SK-N-SH treated with all-trans-retinoic acid at 6 μM for 48 hours (cell line): Measurements from ENCODE around the gene FRMD4A.

ENCODE experiments used
- ATAC-seq: fragments of 200-7000 bp; cut with Tn5 transposase; 3 replicates; pipeline ENCODE4 v1.9.1; 2020; ENCODE audit warnings: mild to moderate bottlenecking, moderate library complexity
- ARNTL ChIP-seq: fragments of 450-650 bp; formaldehyde crosslinking; IDR thresholded peaks from 2 replicates; pipeline ENCODE4 v1.5.0; 2020; ENCODE audit warnings: low read depth, mild to moderate bottlenecking, moderate library complexity, borderline replicate concordance
- BACH2 ChIP-seq: fragments of 250-450 bp; sonication (Bioruptor Pico); IDR thresholded peaks from 2 replicates; pipeline ENCODE4 v1.9.0; 2021; ENCODE audit warnings: mild to moderate bottlenecking, borderline replicate concordance
- CSDC2 ChIP-seq: fragments of 250-450 bp; sonication (Bioruptor Pico); IDR thresholded peaks from 2 replicates; pipeline ENCODE4 v1.5.0; 2020; ENCODE audit warnings: mild to moderate bottlenecking, moderate library complexity
- ESRRG ChIP-seq: fragments of 250-450 bp; sonication (Bioruptor Pico); IDR thresholded peaks from 2 replicates; pipeline ENCODE4 v1.6.1; 2021; ENCODE audit warnings: mild to moderate bottlenecking
- ISL1 ChIP-seq: fragments of 250-450 bp; sonication (Bioruptor Pico); IDR thresholded peaks from 2 replicates; pipeline ENCODE4 v2.1.2; 2022; ENCODE audit warnings: mild to moderate bottlenecking, moderate library complexity
- OSR1 ChIP-seq: fragments of 250-450 bp; sonication (Bioruptor Pico); IDR thresholded peaks from 2 replicates; pipeline ENCODE4 v1.8.0; 2022; ENCODE audit warnings: moderate library complexity, mild to moderate bottlenecking, inconsistent platforms
- PPARA ChIP-seq: fragments of 250-450 bp; sonication (Bioruptor Pico); IDR thresholded peaks from 2 replicates; pipeline ENCODE4 v1.5.0; 2020; ENCODE audit warnings: mild to moderate bottlenecking, borderline replicate concordance
- RARB ChIP-seq: fragments of 250-450 bp; sonication (Bioruptor Pico); IDR thresholded peaks from 2 replicates; pipeline ENCODE4 v1.8.0; 2021; ENCODE audit warnings: mild to moderate bottlenecking, moderate library complexity
- SNAI2 ChIP-seq: fragments of 250-450 bp; sonication (Bioruptor Pico); IDR thresholded peaks from 2 replicates; pipeline ENCODE4 v1.5.0; 2020; ENCODE audit warnings: mild to moderate bottlenecking, moderate library complexity
- TCF4 ChIP-seq: fragments of 250-450 bp; sonication (Bioruptor Pico); IDR thresholded peaks from 2 replicates; pipeline ENCODE4 v1.8.0; 2021; ENCODE audit warnings: mild to moderate bottlenecking, moderate library complexity, borderline replicate concordance
- TOX ChIP-seq: fragments of 250-450 bp; sonication (Bioruptor Pico); IDR thresholded peaks from 2 replicates; pipeline ENCODE4 v1.8.0; 2021; ENCODE audit warnings: mild to moderate bottlenecking, moderate library complexity, borderline replicate concordance
- TSHZ2 ChIP-seq: fragments of 250-450 bp; sonication (Bioruptor Pico); IDR thresholded peaks from 2 replicates; pipeline ENCODE4 v1.5.0; 2020; ENCODE audit warnings: mild to moderate bottlenecking, moderate library complexity
- ZC3H10 ChIP-seq: fragments of 250-450 bp; sonication (Bioruptor Pico); IDR thresholded peaks from 2 replicates; pipeline ENCODE4 v1.5.1; 2021; ENCODE audit warnings: mild to moderate bottlenecking, moderate library complexity
- ZFP3 ChIP-seq: fragments of 250-450 bp; sonication (Bioruptor Pico); IDR thresholded peaks from 2 replicates; pipeline ENCODE4 v1.5.0; 2020; ENCODE audit warnings: mild to moderate bottlenecking, moderate library complexity
- ZFP30 ChIP-seq: fragments of 450-650 bp; formaldehyde crosslinking; IDR thresholded peaks from 2 replicates; pipeline ENCODE4 v1.5.0; 2022; ENCODE audit warnings: mild to moderate bottlenecking, moderate library complexity
- ZNF70 ChIP-seq: fragments of 450-650 bp; formaldehyde crosslinking; IDR thresholded peaks from 2 replicates; pipeline ENCODE4 v1.5.0; 2020; ENCODE audit warnings: mild to moderate bottlenecking, moderate library complexity
- ZNF8 ChIP-seq: fragments of 450-650 bp; formaldehyde crosslinking; IDR thresholded peaks from 2 replicates; pipeline ENCODE4 v1.5.0; 2020; ENCODE audit warnings: mild to moderate bottlenecking, moderate library complexity
- TF ChIP-seq, protein P1 (sequence below): fragments of 250-450 bp; sonication (Bioruptor Pico); IDR thresholded peaks from 2 replicates; pipeline ENCODE4 v1.8.0; 2021; ENCODE audit warnings: low read depth, mild to moderate bottlenecking, moderate library complexity, borderline replicate concordance
- TF ChIP-seq, protein P2 (sequence below): fragments of 250-450 bp; sonication (Bioruptor Pico); IDR thresholded peaks from 2 replicates; pipeline ENCODE4 v1.5.1; 2020; ENCODE audit warnings: low read depth, mild to moderate bottlenecking, moderate library complexity
- TF ChIP-seq, protein P3 (sequence below): fragments of 250-450 bp; sonication (Bioruptor Pico); IDR thresholded peaks from 2 replicates; pipeline ENCODE4 v1.5.1; 2021; ENCODE audit warnings: mild to moderate bottlenecking, moderate library complexity

The FRMD4A gene

DNA sequence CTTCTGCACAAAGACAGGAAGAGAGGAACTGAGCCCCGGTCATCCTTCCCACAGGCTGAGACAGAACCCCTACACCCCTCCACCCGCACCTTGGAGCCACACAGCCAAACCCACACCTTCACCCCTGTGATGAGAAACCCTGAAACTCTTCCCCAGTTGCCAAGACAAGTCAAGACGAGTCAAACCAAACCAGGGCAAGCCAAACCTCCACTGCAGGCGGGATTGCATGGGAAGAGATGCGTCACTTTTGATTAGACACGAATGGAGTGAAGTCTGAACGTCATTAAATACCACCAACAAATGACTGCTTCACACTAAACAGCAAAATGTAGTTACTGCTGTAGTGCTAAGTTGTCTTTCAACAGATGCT lies 670.2 kb downstream of the FRMD4A start:
- TF ChIP-seq RARB (CRISPR knock-in tag) (no peak), ZC3H10 (CRISPR knock-in tag) (no peak), ZNF70 (CRISPR knock-in tag) (no peak), PPARA (CRISPR knock-in tag) (no peak), SNAI2 (CRISPR knock-in tag) (no peak), TOX (CRISPR knock-in tag) (no peak)
- ATAC-seq, result peak; percentile 42

DNA sequence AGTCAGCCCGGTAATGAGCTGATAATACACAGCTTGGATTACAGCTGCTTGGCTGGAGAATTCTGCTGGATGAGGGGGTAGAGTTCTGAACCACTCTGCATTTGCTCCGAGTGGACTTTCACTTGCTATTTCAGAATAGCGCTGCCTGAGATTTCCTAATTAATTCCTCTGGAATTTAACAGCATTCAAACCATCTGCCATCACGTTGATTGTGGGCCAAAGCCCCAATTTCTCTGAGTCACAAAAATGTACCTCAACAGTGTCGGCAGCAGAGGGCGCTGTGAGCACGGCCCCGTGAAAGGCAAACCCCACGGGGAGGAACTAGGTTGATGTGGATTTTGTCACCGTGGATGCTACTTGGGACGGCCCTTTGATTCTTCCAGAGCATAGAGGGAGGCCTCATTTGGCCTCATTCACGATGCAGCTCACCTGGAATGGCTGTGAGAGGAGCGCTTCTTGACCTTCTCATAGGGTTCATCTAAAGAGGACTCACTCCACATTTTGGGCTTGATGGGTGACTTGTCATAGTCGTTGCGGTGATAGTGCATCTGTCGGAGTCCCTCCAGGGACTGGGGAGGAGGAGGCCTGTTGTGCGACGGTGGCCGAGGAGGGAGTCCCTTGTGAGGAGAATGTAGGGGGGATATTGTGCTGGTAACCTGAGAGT lies 670.7 kb downstream of the FRMD4A start:
- ATAC-seq, result peak; percentile 70
- no peak for TF ChIP-seq RARB (CRISPR knock-in tag)
- no peak for TF ChIP-seq OSR1 (CRISPR knock-in tag)
- TF ChIP-seq ZFP30 (CRISPR knock-in tag), result no peak
- TF ChIP-seq, protein P1, sequence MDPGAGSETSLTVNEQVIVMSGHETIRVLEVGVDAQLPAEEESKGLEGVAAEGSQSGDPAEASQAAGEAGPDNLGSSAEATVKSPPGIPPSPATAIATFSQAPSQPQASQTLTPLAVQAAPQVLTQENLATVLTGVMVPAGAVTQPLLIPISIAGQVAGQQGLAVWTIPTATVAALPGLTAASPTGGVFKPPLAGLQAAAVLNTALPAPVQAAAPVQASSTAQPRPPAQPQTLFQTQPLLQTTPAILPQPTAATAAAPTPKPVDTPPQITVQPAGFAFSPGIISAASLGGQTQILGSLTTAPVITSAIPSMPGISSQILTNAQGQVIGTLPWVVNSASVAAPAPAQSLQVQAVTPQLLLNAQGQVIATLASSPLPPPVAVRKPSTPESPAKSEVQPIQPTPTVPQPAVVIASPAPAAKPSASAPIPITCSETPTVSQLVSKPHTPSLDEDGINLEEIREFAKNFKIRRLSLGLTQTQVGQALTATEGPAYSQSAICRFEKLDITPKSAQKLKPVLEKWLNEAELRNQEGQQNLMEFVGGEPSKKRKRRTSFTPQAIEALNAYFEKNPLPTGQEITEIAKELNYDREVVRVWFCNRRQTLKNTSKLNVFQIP (CRISPR knock-in tag), result no peak
- no peak for TF ChIP-seq TCF4 (CRISPR knock-in tag)
- TF ChIP-seq ZFP3 (CRISPR knock-in tag), result no peak

- no peak for TF ChIP-seq ISL1 (CRISPR knock-in tag)
- TF ChIP-seq, protein P2, sequence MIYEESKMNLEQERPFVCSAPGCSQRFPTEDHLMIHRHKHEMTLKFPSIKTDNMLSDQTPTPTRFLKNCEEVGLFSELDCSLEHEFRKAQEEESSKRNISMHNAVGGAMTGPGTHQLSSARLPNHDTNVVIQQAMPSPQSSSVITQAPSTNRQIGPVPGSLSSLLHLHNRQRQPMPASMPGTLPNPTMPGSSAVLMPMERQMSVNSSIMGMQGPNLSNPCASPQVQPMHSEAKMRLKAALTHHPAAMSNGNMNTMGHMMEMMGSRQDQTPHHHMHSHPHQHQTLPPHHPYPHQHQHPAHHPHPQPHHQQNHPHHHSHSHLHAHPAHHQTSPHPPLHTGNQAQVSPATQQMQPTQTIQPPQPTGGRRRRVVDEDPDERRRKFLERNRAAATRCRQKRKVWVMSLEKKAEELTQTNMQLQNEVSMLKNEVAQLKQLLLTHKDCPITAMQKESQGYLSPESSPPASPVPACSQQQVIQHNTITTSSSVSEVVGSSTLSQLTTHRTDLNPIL (CRISPR knock-in tag), result no peak
- no peak for TF ChIP-seq ARNTL (CRISPR knock-in tag)
- no peak for TF ChIP-seq CSDC2 (CRISPR knock-in tag)
- no peak for TF ChIP-seq ZNF70 (CRISPR knock-in tag)
- no peak for TF ChIP-seq PPARA (CRISPR knock-in tag)
- TF ChIP-seq, protein P3, sequence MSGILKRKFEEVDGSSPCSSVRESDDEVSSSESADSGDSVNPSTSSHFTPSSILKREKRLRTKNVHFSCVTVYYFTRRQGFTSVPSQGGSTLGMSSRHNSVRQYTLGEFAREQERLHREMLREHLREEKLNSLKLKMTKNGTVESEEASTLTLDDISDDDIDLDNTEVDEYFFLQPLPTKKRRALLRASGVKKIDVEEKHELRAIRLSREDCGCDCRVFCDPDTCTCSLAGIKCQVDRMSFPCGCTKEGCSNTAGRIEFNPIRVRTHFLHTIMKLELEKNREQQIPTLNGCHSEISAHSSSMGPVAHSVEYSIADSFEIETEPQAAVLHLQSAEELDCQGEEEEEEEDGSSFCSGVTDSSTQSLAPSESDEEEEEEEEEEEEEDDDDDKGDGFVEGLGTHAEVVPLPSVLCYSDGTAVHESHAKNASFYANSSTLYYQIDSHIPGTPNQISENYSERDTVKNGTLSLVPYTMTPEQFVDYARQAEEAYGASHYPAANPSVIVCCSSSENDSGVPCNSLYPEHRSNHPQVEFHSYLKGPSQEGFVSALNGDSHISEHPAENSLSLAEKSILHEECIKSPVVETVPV (CRISPR knock-in tag), result no peak
- TF ChIP-seq, protein P1 (CRISPR knock-in tag), result no peak
- no peak for TF ChIP-seq BACH2 (CRISPR knock-in tag)
- no peak for TF ChIP-seq ZFP30 (CRISPR knock-in tag)
- TF ChIP-seq ZC3H10 (CRISPR knock-in tag), result no peak
- no peak for TF ChIP-seq ZFP3 (CRISPR knock-in tag)
- no peak for TF ChIP-seq RARB (CRISPR knock-in tag)
- no peak for TF ChIP-seq ZNF8 (CRISPR knock-in tag)
- no peak for TF ChIP-seq TCF4 (CRISPR knock-in tag)
- ATAC-seq, result no peak
Measured at GRCh38 chr10:13658871-13659685, 671.6 kb downstream of the FRMD4A start.

GRCh38 chr10:13658264-13658663 lies 672.5 kb downstream of the FRMD4A start:
- no peak for ATAC-seq
- TF ChIP-seq BACH2 (CRISPR knock-in tag) (no peak), ARNTL (CRISPR knock-in tag) (no peak), CSDC2 (CRISPR knock-in tag) (no peak), ESRRG (CRISPR knock-in tag) (no peak), ZNF70 (CRISPR knock-in tag) (no peak), TSHZ2 (CRISPR knock-in tag) (no peak), OSR1 (CRISPR knock-in tag) (no peak), TCF4 (CRISPR knock-in tag) (no peak)
- TF ChIP-seq, protein P1 (CRISPR knock-in tag), result no peak
- TF ChIP-seq, protein P3 (CRISPR knock-in tag), result no peak
